Measurements from ENCODE around the gene COX5A. TPM values are rescaled to one million over a fixed set of nuclear protein-coding genes. Genes with fewer than 3 reads are reported as not detected.

Gene COX5A
- polyA plus RNA-seq, 1 donor from 2014 or later = 155 TPM

- Histone ChIP-seq H3K9me3 (ENCODE audit: low read length) (no peaks in the 10 kb centered on the region), H3K79me2 (replicated peaks; ENCODE audit: insufficient read depth, low read length) (no peaks in the 10 kb centered on the region), H3K9ac (ENCODE audit: low read length) (no peak overlapping the region), H3K27me3 (ENCODE audit: insufficient read depth, low read depth, low read length) (no peaks in the 10 kb centered on the region), H2AFZ (ENCODE audit: low read depth, low read length) (no peak overlapping the region), H3F3A (ENCODE audit: insufficient read depth, low read length, poor library complexity, severe bottlenecking) (no peaks in the 10 kb centered on the region), H4K20me1 (ENCODE audit: insufficient read depth) (no peaks in the 10 kb centered on the region), H3K4me2 (ENCODE audit: low read length) (no peak overlapping the region), H3K4me3 (ENCODE audit: low read length) (no peak overlapping the region), H3K36me3 (ENCODE audit: insufficient read depth, low read length) (no peaks in the 10 kb centered on the region), H3K9me2 (ENCODE audit: insufficient read depth, low read length) (no peaks in the 10 kb centered on the region), H3K27ac (ENCODE audit: low read length) (no peak overlapping the region)
- TF ChIP-seq REST (IDR thresholded peaks at IDR 0.05; ENCODE audit: borderline replicate concordance) = no peak
- no peak for TF ChIP-seq CTCF (IDR thresholded peaks at IDR 0.05; ENCODE audit: poor library complexity, severe bottlenecking)
- no peak for TF ChIP-seq SMC3 (conservative IDR thresholded peaks at IDR 0.05; ENCODE audit: poor library complexity)
- TF ChIP-seq TAF1 (IDR thresholded peaks at IDR 0.05; ENCODE audit: low read depth) = no peak
Observed at GRCh38 chr15:74878273-74878672, 59.6 kb downstream of the COX5A start.

- Histone ChIP-seq H3K9ac (ENCODE audit: low read length) (peak overlapping the region; percentile 50), H3K79me2 (replicated peaks; ENCODE audit: insufficient read depth, low read length) (peaks cover 23% of the 10 kb centered on the region), H3K4me3 (ENCODE audit: low read length) (peak overlapping the region; percentile 85)
Observed at GRCh38 chr15:74873756-74874424, 64.0 kb downstream of the COX5A start.

More at GRCh38 chr15:74873756-74874424, 64.0 kb downstream of the COX5A start:
- Histone ChIP-seq H3F3A (ENCODE audit: insufficient read depth, low read length, poor library complexity, severe bottlenecking) (no peaks in the 10 kb centered on the region), H3K36me3 (ENCODE audit: insufficient read depth, low read length) (no peaks in the 10 kb centered on the region), H3K4me2 (ENCODE audit: low read length) (peak overlapping the region; percentile 69), H3K27me3 (ENCODE audit: insufficient read depth, low read depth, low read length) (no peaks in the 10 kb centered on the region), H4K20me1 (ENCODE audit: insufficient read depth) (no peaks in the 10 kb centered on the region), H3K9me3 (ENCODE audit: low read length) (no peaks in the 10 kb centered on the region), H3K9me2 (ENCODE audit: insufficient read depth, low read length) (no peaks in the 10 kb centered on the region), H3K27ac (ENCODE audit: low read length) (no peak overlapping the region), H2AFZ (ENCODE audit: low read depth, low read length) (peak overlapping the region; percentile 31)
- TF ChIP-seq TAF1 (IDR thresholded peaks at IDR 0.05; ENCODE audit: low read depth) (no peak), EP300 (conservative IDR thresholded peaks at IDR 0.05; ENCODE audit: poor library complexity, severe bottlenecking) (no peak), REST (IDR thresholded peaks at IDR 0.05; ENCODE audit: borderline replicate concordance) (no peak), POLR2AphosphoS5 (IDR thresholded peaks at IDR 0.05) (no peak), EZH2 (IDR thresholded peaks at IDR 0.05; ENCODE audit: borderline replicate concordance, insufficient read depth, low read length, poor library complexity, severe bottlenecking) (no peak), CTCF (IDR thresholded peaks at IDR 0.05; ENCODE audit: poor library complexity, severe bottlenecking) (no peak), RAD21 (conservative IDR thresholded peaks at IDR 0.05) (no peak), SMC3 (conservative IDR thresholded peaks at IDR 0.05; ENCODE audit: poor library complexity) (no peak), MXI1 (conservative IDR thresholded peaks at IDR 0.05; ENCODE audit: poor library complexity, severe bottlenecking) (no peak)

All from neural cell (in vitro differentiated cells).